ENCODE data around the gene BRD9.
"Not testable (repeated sequence)": the region's sequence is repeated elsewhere in the genome, so short reads cannot be mapped to it uniquely, and the experiment has no call there.

BRD9 gene

DNA sequence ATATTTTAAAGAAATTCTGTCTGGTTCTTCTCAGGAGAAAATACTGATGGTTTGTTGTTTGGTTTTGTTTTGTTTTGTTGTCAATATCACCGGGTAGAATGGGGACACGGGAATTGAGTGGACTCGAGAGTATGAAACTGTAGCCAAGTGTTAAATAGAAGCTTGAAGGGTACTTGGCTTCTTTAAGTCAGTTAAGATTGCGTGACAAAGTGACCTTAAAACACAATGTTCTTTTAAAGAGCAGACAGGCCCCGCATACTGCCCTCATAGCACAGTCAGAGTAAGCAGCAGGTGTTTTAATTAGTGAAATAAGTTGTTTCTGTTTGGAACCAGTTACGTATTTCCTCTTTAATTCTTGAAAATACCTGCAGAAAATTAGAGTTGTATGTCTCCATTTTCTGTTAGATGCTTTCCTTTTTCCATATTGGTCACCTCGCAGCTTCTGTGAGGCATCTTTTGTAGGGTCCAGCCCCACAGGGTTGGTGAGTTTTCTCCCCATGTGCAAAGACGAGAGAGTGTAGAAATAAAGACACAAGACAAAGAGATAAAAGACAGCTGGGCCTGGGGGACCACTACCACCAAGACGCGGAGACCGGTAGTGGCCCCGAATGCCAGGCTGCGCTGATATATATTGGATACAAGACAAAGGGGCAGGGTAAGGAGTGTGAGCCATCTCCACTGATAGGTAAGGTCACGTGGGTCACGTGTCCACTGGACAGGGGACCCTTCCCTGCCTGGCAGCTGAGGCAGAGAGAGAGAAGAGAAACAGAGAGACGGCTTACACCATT, 9.7 kb upstream of the BRD9 start:
- no peak for DNase-seq

DNA sequence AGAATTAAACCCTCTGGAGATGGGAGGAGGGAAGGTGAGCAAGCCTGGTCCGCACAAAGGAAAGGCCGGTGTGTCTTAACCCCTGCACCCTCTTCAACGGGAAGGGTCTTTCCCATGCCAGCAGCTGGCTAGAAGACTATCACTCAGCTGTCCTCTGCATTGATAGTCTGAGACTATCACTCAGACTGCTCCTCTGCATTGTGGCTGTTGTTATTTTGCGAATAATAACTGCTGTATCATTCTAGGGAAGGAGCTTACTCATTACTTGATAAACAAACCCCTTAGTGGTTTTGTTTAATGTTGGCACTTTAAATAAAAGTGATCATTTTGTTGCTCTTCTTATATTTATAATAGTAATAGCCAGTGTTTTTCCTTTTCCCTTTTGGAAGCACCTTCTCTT, 8.2 kb upstream of the BRD9 start:
- no peak for DNase-seq

DNA sequence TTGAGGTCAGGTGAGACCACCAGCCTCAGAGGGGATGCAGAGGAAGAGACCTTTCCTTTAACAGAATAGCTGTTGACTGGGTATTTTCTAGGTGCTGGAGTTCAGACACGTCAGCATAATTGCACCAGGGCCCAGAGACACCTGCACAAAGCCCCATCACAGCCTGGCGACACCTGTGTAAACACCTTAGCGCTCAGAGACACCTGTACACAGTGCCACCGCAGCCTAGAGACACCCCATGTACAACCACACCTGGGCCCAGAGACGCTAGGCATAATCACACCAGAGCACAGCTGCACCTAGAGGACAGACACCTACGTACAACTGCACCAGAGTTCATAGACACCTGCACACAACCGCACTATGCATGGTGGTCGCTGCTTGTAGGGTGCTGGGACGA, 1.1 kb upstream of the BRD9 start:
- DNase-seq = no peak

DNA sequence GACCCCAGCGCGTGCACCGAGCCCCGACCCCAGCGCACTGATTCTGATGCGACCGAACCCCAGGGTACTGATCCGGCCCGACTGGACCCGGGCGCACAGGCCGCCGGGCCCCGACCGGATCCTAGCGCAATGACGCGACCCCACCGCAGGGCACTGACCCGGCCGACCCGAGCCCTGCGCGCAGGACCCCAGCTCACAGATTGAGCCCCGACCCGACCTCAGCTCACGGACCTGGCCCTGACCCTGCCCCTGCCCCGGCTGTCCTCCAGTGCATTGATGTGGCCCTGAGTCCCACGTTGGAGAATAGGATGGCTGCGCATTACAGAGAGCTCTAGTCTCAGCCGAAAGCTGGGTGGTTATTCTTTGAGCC, 521 bp upstream of the BRD9 start:
- no peak for DNase-seq

DNA sequence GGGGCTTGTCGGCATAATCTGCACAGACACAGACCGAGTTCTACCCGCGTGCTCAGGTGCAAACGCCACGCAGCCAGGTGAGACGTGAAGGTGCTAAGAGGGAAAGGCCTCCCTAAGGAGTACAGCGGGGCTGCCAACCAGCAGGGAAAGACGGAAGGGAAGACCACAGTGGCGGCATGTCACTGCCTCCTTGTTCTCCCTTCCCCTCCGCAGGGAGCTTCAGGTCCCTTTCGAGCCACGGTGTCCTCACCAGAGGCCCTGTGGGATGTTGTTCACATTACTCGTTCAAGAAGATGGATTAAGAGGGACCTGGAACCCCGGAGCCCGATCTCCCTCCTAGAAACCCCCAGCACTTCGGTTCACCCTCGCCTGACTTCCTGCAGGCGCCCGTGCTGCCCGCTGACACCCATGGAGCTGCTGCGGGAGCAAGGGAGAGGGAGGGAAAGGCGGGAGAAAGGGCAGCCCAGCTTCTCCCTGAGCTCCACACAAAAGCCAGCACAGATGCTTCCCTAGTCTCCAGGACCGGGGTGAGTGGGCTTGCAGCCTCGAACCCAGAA, 686 bp downstream of the BRD9 start:
- no peak for DNase-seq

DNA sequence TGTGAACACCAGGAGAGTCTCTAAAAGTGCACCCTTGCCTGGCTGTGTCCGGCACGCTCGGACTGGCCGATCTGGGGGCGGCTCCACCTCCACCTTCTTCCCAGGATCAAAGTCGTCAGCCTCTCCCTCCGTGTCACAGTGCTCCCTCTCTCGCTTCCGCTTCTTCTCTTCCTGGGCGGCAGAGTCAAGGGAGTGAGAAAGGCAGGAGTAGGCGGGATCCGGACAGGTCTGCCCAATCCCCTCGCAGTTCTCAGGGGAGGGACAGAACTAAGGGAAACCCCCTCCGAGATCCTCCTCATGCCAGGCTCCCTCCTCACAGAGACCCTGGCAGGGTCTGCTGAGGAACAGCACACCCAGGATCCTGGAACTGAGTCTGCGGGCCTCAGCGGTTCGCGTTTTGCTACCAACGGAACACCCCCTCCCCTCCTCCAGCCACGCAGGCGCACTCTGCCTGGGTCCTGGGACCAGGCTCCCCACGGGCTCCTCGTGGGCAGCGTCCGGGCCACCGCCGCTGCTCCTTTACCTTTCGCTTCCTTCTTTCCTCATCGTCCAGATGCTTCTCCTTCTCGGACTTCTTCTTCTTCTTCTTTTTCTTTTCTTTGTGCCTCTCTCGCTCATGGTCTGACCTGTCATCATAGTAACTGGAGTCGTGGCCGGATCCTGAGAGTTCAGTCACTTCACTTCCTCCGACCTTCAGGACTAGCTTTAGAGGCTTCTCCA, 1.3 kb downstream of the BRD9 start:
- DNase-seq = no peak

DNA sequence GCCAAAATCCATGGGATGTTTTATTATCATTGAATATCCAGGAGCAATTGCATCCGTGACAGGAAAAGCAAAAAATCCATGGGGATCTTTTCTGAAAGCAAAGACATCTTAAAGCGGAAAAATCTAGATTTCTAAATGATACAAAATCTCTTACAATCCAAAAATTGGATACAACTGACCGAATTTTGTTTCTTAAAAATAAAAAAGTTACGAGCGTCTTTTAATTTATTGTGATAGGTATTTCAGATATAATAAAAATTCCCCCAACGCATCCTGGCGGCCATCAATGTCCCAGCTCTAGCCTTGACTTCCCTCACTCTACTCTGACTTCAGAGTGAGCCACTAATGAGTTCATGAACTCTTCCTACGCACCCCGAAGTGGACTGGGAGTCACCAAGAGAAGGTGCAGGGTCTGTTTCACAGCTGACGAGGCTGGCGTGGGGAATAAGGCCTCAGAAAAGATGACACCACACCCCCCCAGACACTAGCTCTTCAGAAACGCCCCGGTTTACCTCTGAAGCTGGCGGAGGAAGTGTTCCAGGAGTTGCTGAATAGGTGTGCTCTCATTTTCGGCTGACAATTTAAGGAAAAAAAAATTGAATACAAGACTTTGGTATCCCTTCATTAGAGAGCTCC, 3.4 kb downstream of the BRD9 start:
- no peak for DNase-seq

DNA sequence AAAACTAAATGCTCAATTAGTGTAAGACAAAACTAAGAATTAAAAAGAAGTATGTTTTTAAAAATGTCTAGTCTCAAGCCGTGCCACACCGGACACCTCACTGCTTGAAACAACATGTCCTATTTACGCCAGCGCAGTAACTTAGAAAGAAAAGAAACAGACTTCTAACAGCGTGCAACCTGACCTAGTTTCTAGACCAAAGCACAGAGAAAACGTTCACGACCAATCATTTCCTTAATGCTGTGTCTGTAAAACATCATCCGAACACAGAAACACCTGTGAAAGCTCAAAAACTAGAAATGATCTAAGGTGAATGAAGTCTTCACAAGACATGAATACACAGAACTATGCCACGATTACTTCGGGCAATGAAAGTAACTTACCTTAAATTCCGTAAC, 4.0 kb downstream of the BRD9 start:
- DNase-seq = no peak

DNA sequence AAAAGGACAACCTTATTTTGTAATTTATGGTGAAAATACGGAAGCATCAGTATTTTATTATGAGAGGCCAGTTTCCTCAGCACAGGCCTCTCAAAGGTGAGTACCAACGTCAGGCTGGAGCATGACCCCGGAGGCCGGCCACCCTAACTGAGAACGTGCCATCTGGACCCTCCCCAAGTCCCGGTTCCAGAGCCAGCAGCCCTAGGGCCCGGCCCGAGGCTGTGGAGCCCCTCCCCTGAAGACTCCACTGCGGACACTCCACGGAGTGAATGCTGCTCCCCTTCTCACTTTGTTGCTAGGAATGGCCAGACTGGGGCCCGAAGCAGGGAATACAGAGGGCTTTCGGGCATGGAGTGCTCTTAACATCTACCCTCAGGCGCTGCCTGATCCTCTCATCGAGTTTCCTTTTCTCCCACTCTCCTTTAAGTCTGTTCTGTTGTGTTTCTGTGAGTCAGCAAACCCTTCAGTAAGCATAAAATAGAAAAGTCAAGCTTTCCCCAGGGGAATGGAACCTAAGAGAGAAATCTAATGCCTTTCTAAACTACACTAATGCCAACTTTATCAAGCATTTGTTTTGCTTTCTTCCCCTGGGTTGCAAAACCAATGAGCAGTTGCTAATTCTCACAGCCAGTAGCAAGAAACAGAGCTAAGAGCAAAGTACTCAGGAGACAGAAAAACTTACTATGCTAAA, 4.5 kb downstream of the BRD9 start:
- DNase-seq = no peak

DNA sequence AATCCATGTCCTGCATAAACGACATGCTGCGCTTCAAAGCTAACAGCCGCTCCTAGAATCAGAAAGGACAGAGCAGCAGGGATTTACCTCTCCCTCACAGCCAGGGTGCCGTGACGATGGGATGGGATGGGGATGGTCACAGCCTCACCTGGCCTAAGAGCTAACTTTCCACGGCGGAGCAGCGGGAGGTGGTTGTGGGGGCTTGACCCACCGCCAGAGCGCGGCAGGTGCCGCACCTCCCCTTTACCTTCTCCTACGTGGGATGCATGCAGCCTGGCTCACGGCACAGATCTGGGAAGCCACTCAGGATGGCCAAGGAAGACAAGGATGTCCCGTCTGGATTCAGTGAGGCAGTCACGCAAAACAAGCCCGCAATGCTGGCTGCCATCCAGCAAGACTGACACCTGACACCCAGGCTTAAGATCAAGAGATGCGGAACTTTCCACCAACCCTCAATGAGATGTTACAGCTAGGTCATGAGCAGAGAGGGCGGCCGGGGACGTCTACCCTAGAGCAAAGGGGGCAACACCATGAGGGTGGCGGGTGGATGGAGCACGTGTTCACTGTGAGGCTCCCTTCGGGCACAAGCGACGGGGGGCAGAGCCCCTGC, 5.8 kb downstream of the BRD9 start:
- DNase-seq = no peak

DNA sequence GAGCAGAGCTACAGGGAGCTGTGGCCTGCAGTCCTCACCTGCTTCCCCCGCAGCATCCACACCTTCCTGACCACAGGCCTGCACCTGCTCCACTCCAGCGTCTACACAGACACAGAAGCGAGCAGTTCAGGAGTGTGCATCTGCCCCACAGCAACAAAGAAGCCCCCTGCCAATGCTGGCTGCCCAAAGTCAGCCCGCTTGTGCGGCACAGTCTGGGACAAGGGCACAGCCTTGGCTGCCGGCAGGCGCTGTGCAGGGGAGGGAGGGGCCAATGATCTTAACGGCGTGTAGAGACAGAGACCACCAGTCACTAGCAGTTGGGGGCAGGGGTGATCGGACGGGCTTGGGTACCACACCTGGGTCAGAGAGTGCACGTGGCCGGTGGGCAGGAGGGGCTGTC, 6.6 kb downstream of the BRD9 start:
- no peak for DNase-seq

DNA sequence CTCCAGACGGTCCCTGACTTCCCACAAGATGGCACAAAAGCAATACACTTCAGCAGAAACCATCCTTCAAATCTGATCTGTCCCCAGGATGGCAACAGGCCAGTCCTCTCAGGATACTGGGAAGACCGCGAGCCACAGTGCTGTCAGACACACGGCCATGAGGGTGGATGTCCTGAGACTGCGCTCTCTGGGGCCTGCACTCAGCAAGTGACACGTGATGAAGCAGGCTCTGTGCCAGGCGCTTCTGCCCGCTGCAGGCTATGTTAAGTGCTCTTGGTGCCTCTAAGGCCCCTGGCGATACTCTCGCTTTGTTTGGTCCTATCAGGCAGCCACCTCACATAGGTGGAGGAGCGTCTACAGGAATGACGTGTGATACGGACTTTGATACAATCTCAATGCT, 7.1 kb downstream of the BRD9 start:
- DNase-seq = no peak

DNA sequence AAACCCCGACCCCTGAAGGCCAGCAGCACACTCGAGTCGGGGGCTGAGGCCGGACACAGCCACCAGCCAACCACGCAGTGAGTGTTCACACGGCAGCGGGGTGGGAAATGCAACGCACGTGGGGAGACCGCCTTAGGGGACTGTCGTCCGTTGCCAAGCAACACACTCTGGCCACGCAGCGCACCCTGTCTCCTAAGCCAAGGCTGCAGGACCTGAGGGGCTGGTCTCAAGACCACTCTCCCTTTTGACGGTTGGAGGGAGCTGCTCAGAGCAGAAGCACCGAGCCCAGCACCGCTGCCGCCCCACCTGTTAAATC, 7.5 kb downstream of the BRD9 start:
- DNase-seq = no peak

DNA sequence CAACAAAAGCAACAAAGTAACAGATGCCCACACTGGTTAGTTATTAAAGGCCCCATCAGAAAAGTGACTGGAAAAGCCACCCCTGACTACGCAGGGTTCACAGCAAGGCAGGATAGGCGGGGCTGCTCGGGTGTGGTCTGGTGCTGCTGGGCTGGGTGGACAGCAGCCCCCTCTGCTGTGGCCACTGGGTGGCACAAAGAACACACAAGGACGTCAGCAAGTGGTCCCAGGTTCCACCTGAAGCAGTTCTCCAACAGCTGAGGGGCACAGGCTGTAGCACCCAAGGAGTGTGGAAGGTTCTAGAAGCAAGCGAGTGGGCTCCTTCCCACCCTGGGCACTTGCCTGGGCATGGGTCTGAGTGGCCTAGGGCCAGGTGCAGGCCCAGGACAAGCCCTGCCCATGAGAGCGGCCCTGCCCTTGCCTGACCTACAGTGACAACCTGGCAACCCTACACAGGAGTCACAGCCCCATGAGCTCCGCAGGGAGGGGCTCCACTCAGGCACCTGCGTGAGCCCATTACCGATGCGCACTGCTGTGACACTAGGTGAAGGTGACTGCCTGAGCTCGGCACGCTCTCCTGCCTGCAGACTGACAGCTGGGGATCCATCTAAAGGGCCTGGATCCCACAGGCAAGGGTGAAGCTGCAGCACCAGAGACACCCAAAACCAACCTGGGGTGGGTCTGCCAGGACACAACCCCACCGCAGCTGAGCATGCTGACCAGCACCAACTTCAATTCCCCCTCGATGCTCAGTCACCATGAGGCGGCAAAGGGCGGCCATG, 8.1 kb downstream of the BRD9 start:
- DNase-seq = no peak

DNA sequence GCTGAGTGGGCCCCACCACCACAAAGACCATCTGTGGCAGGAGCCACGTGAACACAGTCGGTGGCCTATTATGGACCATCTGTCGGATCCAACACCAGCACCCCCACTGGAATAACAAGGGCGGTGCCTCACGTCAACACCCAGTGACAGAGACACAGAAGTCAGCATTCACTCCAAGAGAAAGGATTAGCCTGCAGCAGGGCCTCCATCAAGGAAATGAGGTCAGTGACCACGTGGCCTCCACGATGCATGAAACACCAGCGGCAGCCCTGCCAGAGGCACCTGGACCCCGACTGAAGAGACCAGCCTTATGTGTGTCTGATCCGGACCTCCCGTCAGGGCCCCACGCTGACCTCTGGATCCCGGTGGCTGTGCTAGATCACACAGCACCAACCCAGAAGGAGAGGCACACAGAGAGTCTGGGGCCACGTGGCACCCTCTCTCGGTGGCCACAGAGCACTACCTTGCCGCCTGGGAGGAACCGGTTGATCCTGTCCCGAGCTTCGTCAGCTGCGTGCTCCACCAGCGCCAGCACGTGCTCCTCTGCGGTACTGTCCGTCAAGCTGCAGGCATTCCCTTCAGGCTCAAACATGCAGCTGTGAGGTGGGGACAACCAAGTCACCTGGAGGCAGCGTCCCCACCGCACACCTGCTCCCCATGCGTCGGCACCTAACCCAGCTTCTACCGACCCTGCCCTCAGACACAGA, 9.0 kb downstream of the BRD9 start:
- DNase-seq = no peak

DNA sequence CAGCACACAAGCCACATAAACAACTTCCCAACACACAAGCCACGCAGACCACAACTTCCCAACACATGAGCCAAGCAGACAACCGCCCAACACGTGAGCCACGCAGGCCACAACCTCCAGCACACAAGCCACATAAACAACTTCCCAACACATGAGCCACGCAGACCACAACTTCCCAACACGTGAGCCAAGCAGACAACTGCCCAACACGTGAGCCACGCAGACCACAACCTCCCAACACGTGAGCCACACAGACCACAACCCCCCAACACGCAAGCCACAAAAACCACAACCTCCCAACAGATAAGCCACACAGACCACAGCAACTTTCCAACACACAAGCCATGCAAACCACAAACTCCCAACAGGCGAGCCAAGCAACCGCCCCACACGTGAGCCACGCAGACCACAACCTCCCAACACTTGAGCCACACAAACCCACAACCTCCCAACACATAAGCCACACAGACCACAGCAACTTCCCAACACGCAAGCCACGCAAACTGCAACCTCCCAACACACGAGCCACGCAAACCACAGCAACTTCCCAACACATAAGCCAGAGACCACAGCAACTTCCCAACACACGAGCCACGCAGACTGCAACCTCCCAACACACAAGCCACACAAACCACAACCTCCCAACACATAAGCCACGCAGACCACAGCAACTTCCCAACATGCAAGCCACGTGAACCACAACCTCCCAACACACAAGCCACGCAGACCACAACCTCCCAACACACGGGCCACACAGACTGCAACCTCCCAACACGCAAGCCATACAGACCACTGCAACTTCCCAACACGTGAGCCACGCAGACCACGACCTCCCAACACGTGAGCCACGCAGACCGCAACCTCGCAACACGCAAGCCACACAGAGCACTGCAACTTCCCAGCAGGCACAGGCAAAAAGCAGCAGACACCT, 10.1 kb downstream of the BRD9 start:
- no peak for DNase-seq

DNA sequence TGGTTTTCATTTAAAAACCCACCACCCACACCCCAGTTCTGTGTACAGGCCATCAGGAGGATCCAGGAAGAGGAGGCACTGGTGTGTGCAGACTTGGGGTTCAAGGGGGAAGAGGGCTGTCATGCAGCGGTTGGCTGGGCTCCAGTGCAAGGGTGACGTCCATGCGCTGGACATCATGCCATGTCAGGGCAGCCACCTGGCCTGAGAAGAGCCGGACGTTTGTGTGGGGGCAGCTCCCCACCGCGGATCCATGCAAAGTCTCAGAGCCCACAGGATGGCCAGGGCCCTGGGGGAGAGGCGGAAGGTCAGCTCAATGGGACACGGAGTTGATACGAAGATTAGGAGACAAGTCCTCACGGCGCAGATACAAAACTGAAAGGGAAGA, 11.1 kb downstream of the BRD9 start:
- no peak for DNase-seq

DNA sequence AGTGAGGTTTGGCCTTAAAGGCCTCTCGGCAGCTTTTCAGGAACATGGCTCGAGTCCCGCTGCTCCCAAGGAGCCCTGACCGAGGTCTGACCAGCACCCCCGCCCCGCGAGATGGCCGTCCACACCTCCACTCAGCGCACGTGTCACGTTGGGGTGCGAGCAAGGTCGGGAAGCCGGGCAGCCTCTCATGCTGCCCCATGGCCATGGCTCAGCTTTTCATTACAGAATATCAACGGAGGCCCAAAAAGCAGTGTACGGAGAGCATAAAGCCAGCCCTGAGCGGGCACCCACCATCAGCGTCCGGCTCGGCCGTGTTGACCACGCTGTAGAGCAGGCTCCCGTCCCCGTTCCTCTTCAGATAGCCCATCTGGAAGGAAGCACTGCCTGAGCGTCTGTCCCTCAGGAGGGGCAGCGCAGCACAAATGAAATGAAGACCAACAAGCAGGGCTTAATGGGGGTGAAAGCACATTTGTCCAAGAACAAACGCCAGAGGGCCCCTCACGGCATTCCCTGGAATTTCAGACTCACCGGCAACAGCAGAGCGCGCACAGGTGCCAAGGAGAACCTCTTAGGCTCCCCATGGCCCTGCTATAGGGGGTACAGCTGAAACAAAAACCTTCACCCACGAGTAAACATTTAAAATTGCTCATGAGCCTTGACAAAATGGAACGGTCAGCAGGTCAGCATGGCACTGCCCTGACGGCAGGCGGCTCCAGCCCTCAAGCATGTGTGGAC, 11.6 kb downstream of the BRD9 start:
- DNase-seq = no peak

DNA sequence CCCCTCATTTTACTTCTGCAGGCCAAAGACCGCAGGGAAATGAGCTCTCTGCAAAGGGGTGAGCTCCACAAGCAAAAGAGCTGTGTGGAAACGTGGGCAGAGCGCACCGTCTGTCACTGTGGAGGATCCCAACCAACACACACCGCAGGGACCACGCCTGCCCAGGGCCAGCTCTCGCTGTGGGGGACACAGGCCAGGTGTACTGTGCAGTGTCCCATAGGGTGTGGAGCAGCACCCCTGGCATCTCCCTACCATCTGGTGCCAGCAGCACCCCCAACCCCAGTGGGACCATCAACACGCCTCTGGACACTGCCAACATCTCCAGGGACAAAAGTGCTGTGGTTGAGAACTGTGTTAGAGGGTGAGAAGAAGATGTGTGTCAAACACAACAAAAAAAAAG, 13.9 kb downstream of the BRD9 start:
- not testable (repeated sequence) for DNase-seq

DNA sequence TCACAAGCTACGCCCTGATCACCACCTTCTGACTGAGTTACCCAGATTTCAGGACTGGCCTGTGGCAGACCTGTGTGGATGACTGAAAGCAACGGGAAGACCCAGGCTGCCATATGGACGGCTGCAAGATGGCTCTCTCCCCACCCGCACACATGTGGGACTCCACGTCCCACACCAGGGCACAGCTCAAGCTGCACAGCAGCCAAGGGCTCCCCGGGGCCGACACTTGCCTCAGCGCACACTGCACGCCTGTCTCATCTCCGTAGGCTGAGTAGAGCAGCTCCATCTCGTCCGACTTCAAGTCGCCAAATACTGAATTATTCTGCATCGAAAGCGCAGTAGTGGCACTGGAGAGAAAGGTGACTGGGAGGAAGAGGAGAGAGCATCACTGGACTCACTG, 14.5 kb downstream of the BRD9 start:
- DNase-seq = no peak

Measured in right hindlimb (tissue), 1 donor.